IPS DF 4.7 (cell line): ENCODE measurements around the gene DMKN.

Experiments
- DNase-seq: peaks from one replicate; pipeline ENCODE4 v3.0.0-alpha.2; 2013; ENCODE audit warnings: low spot score; ENCODE audit errors: extremely low read depth

The DMKN gene, protein sequence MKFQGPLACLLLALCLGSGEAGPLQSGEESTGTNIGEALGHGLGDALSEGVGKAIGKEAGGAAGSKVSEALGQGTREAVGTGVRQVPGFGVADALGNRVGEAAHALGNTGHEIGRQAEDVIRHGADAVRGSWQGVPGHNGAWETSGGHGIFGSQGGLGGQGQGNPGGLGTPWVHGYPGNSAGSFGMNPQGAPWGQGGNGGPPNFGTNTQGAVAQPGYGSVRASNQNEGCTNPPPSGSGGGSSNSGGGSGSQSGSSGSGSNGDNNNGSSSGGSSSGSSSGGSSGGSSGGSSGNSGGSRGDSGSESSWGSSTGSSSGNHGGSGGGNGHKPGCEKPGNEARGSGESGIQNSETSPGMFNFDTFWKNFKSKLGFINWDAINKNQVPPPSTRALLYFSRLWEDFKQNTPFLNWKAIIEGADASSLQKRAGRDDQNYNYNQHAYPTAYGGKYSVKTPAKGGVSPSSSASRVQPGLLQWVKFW

DNA sequence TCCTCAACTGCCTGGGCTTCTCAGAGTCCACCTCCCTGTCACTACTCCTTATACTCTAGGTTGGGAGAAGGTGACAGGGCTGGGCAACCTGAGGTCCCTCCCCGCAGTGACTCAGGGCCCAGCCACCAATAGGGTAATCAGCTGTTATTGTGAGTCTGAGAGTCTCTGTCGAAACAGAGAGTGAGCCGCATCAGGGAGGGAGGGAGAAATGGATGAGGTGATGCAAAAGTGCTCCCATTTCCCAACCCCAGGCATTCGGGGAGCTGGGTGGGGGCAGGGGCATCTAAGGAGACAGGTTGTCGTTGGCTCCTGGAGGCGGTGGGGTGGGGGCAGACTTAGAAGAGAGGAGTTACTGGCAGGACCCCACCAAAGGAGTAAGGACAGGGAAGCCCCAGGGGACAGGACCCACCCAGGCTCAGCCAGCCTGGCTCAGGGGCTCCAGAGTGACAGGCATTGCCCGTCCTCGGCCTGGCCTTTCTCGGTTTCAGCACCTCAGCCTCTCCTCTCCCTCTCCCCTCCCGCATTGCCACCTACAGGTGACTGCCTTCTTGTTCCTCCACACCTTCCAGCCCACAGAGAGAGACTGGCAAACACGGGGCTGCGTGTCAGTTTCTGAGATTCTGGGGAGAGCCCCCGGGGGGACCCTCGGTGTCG lies at the start of gene DMKN:
DMKN (minus strand) TSS at position 22 of the 654 bp plus-strand sequence. CDS start 174 bp downstream, outside the sequence.
- DNase-seq = no peak

DNA sequence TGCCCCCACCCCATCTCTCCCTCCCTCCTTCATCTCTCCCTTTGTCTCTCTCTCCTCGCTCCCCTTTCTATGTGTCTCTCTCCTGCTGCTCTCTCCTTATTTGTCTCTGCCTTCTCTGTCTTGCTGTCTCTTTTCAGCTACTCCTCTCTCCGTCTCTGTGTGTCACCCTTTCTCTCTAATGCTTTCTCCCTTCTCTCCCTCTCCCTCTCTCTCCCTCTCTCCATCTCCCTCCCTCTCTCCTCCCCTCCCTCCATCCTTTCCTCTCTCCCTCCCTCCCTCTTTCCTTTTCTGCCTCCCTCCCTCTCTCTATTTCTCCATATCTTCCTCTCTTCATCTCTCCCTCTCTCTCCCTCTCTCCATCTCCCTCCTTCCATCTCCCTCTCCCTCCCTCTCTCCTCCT lies 49.3 kb upstream of the DMKN start:
- no peak for DNase-seq

DNA sequence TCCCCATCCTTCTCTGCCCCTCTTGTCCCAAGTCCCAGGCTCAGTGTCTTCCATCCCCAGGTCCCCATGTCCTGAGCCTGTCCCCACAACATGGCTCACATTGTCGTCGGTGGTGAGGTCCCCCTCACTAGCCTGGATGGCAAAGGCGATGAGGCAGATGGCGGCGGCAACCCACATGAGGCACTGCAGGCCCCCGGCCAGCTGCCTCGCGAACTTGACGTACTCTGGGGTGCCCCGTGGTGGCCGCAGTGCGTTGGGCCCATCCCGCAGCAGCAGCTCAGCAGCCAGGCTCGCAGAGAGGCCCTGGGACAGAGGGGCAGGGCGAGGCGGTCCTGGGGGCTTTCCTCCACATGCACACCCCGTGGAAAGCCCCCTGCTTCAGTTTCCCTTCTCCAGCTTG lies 48.9 kb upstream of the DMKN start:
- DNase-seq = no peak

DNA sequence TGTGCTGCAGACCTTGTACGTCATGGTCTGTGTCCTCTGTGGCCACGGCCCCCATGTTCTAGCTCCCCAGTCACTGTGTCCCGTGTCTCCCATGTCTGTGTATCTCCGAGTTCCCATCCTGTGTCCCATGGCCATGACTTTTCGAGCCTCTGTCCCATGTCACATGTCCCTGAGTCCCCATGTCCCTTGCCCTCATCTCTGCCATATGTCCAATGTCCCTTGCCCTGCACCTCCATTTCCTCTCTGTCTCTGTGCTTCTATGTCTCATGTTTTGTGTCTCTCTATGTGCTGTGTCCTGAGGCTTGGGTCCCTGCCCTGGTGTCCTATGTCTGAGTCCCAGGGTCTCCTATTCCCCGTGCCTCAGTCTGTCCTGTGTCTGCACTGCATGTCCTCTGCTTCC lies 48.0 kb upstream of the DMKN start:
- no peak for DNase-seq

DNA sequence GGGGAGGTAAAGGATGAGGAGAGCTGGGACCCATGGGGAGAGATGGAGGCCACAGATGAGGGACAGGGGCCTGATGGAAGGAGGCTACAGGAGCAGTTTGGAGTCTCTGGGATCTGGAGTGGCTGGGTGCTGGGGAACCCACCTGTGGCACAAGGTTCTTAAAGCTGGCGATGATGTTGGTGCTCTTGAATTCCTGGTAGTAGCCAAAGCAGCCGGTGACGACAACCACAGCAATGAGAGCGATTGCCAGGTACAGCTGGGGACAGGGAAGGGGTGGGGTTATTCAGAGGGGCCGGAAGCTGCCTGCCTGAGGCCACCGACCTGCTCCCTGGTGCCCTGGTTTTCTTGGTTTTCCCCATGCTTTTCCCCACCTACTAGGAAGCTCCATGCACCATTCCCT lies 47.2 kb upstream of the DMKN start:
- no peak for DNase-seq

DNA sequence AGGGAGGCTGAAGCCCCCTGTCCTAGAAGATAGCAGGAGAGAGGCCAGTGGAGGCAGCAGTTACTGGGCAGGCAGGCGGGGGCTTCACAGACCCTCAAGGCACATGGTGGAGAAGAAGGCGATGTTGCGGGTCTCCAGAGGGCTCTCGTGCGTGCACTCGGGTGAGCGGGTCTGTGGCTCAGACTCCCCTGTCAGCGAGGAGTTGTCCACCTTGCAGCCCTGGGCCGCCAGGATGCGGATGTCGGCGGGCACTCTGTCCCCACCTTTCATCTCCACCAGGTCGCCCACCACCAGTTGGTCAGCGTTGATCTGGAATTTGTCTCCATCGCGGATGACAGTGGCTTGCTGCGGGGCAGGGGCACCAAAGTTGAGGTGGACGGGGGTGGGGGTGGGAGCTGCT lies 46.8 kb upstream of the DMKN start:
- no peak for DNase-seq

DNA sequence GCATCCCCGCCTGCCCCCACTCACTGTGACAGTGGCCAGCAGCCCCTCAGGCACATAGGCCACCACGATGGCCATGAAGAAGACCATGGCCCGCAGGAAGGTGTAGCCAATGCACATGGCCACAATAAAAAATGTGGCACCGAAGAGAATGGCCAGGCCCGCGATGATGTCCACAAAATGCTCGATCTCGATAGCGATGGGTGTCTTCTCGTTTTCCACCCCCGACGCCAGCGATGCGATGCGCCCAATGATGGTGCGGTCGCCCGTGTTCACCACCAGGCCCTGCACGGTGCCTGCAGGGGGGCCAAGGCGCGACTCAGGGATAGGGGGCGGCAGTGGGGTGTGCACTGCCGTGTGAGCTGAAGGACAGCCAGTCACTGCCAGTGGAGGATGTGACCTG lies 46.3 kb upstream of the DMKN start:
- no peak for DNase-seq

DNA sequence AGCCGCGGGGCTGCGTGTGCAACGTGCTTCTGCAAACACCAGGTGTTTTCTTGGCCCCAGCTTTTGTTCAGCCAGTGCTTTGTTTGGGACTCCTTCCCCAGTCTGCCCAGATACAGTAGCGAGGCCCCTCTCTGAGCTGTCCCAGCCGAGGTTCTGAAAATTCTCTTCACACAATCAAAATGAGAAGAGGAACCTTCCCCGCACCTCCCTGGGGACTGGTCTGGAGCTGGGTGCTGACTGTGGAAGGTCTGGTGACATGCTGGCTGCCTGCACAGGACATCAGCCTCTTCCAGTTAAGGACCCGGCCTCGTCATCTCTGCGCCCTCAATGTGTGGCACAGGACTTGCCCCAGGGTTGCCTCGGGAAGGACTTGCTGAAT lies 45.8 kb upstream of the DMKN start:
- no peak for DNase-seq

DNA sequence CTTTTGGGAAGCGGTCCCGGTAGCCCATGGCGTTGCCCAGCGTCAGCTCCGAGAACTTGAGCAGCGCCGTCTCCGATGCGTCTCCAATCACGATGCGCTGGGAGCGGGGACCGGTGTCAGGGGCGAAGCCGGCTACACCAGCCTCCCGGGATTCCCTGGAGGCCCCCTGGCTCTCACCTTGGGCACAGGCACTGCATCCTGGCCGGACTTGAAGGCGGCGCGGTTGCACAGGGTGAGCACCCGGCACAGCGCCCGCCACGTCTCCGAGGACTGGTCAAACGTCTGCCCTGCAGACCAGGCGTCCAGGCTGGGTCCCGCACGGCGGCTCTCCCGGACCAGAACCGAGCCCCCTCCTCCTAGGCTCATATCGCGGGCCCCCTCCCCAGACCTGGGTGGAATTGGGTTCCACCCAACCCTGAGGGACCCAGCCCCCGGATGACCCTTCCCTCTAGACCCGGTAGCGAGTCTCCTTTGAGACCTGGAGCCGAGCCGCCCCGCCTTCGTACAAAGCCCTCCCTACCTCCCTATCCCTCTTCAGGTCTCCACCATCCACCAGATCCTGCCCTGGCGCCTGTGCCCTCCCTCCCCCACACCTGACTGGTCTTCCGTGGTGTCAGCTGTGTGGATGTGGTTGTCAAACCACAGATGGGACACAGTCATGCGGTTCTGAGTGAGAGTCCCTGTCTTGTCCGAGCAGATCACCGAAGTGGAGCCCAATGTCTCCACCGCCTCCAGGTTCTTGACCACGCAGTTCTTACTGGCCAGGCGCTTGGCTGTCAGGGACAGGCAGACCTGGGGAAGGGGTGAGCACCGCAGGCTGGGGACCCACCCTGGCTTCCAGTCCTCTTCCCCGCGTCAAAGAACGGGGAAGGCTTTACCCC lies 45.2 kb upstream of the DMKN start:
- DNase-seq = no peak

DNA sequence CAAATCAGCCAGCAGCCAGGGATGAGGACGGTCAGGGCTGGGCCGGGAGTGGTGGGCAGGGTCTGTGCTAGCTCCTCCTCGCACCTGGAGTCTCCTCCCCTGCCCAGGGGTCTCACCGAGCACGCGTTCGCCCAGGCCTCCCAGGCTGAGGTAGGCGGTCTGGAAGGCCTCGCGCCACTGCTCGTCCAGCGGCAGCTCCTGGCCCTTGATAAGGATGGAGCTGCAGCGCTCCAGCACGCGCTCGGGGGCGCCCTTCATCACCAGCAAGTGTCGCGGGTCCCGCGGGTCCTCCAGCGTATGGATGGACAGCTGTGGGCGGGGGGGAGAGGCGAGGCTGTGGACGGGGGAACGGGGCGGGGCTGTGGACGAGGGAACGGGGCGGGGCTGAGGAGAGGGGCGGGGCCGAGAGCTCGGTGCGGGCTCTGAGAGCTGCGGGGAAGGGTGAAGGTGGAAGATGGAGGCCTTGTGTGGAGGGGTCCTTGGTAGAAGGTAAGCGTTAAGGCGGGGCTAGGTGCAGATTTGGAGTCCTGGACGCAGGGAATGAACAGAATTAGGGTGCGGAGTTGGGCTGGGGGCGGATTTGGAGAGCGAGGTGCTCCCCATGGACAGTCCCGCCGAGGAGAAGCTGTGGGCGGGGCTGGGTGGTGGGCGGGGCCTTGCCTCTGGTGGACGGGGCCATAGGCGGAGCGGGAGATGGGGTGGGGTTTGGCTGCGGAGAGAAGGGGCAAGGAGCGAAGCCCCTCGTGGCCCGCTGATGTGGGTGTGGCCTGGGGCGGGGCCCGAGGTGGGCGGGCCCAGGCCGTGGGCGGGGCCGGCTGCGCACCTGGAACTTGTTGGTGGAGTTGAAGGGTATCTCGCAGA lies 44.3 kb upstream of the DMKN start:
- DNase-seq = no peak

DNA sequence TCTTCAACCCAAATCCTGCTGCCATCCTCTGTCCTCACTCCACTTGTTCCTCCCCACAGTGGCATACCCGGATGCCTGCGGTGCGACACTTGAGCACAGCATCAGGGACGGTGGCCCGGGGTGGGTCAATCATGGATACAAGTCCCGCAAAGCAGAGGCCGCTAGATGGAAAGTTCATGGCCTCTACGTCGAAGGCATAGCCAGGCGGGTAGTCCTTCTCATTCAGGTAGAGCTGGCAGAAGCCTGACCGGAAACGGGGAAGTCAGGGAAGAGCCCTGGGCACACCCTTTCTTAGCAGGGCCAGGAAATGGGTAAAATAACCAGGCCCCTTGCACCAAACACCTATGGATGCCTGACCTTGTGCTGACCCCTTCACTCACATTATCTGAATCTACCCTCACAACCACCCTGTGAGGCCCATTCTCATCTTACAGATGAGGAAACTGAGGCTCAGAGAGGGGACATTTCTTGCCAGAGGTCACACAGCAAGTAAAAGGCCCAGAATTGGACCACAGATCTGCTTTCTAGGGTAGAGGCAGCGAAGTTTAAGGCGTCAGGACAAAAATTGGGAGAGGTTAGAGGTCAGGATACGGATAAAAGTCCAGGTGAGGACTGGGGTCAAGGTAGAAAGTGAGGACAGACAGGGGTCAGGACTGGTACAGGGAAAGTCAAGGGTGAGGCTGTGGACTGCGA lies 43.5 kb upstream of the DMKN start:
- DNase-seq = no peak

DNA sequence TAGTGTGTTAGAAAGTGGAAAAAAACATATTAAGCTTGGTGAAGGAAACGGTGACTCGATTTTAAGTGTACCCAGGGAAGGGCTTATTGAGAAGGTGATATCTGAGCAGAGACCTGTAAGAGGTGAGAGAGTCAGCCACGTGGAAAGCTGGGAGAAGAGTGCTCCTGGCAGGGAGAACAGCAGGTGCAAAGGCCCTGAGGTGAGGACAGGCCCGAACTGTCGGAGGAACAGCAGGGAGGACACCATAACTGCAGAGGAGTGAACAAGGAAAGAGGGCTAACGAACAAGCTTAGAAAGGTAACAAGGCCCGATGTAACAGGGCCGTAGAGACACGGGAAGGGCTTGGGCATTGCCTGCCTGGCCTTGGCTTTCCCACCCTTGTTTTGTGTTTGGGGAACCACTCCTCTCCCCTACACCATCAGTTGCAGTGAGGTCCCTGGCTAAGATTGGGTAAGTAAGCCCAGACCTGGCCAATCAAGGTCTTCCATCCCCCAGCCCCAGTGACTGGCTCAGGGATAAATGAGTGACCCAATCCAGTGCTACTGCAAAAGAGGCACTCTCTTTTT lies 42.7 kb upstream of the DMKN start:
- DNase-seq = no peak

DNA sequence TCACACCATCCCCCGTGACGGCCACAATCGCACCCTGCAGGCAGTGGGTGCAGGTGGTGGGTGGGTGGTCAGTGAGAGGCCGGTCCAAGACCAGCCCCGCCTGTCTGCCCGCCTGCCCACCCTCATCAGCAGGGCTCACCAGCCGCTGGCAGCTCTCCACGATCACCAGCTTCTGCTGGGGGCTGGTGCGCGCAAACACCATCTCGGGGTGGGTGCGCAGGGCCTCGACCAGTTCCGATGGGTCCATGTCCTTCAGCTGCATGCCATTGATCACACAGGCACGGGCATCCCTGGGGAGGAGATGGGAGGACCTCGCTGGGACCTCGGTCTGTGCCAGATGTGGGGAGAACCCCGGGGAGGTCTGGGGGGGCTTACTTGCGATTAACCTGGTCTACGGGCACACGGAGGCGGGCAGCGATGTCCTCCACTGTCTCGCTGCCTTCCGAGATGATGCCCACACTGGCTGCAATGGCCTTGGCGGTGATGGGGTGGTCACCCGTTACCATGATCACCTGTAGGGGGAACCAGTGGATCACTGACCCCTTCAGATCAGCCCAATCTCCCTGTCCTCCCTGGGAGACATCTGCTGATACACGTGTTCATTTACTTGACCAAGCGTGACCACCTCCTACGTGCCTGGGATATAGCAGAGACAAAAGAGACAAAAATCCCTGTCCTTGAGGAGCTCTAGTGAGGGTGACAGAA lies 42.0 kb upstream of the DMKN start:
- DNase-seq = no peak

DNA sequence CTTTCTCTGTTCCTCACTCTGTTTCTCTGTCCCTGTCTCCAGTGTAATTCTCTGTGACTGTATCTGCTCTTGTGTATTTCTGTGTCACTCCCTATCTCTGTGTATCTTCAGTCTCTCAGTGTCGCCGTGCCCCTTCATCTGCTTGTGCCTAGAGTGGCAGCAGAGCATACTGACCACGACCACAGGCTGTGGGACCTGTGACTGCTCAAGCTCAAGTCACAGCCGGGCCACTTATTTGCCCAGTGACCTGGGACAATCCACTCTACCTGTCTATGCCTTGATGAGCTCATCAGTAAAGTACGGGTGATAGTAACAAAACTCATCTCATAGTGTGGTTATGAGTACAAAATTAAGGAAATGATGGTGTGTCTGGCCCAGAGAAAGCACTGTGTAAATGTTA lies 40.6 kb upstream of the DMKN start:
- no peak for DNase-seq

DNA sequence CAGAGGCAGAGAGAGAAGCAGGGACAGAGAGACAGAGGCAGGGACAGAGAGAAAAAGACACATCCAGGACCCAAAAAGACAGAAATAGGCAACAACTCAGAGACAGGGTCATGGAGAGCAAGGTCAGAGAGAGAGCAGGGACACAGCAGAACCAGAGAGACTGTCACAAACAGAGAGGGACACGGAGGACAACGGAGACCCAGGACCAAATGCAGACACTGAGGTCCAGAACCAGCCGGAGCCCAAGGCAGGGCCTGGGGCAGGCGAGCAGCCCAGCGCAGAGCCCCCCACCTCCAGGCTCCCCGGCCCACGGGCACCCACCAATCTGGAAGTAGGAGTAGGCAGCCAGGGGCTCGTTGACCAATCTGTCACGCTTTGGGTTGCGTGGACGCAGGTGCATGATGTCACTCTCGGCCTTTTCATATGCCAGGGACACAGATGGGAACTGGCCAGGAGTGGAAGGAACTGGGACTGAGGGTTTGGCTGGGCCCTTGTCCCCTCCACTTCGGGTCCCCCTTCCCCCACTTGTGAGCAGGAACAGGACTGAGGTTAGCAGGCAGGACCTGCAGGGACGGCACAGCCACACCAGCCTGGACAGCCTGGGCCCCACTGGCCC lies 40.0 kb upstream of the DMKN start:
- no peak for DNase-seq

DNA sequence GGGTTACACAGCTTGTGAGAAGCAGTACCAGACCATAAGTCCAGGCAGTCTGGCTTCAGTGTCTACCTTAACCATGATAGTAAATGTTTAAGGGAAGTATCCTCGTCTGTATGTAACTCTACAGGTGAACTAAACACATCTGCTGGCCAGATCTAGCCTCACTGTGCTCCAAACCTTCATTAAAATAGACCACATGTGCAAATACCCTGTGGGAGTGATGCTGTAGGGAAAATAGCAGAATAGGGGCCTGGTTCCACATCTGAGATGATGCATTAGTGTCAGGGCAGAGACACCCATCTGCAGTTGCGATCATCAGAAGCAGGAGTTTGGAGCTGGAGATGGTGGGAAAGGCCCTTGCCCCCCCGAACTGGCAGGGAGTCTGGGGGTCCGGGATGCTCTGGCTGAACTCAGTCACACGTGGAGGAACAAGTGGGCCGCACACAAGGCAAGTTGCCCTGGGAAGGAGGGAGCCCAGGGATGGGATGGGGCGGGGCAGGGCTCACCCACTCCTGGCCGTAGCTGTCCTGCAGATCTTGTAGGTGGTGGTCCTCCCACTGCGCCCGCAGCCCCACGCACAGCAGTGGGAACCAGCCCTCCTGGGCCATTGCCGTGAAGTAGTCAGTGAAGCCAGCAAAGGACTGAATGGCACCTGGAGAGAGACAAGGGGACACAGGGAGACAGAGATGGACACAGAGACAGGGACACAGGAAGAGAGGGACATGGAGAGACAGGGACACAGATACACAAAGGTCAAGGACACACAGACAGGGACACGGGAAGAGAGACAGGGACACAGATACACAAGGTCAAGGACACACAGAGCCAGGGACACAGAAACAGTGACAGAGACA lies 39.3 kb upstream of the DMKN start:
- no peak for DNase-seq

DNA sequence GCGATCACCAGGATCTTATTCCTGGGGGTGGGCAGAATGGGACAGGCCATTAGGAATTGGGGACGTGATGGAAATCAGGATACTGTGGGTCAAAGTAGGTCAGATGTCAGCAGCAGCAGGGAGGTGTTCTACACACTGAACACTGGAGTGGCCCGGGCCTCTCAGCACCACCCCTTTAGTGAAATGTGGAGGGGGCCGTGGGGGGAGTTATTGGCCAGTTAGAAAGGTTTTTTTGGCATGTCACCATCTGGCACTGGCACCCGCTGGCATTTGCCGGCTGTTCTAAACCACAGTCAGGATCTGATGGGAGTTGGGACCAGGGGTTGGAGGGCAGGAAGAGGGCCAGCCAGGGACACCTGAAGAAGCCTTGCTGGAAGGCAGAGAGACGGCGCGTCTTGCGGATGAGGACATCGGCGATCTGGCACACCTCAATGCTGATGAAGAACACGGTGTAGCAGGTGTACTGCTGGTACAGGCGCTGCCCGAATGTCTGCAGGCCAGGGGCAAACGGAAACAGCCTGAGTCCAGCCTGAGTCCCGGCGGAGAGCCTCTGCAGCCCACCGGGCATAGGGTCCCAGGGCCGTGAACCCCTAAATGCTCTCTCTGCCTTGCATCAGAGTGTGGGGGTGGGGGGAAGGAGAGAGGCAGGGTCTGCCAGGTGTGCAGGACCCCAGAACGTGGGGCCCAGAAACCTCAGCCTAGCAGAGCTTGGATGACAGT lies 37.8 kb upstream of the DMKN start:
- no peak for DNase-seq
